Caco-2 (cell line): ENCODE data around the gene ERCC2. TPM values are rescaled to one million over a fixed set of nuclear protein-coding genes. Genes with fewer than 3 reads are reported as not detected.
A peak's percentile ranks its signal among the peaks of the same experiment; 100 is the strongest.

Source experiments
- BruUV-seq: library from RNA; stranded (reverse); fragments of 400-500 nt; replicated peaks from 2 replicates; lab custom pipeline; 2021; lab: Mats Ljungman, UMichigan
- CTCF ChIA-PET: fragments of 300-600 bp; sonication (Branson Sonifier 250); formaldehyde crosslinking; loops from one replicate; lab custom pipeline; 2022; ENCODE audit warnings: antibody characterized with exemption; lab: Charles Lee
- POLR2A ChIA-PET: fragments of 300-600 bp; sonication (Branson Sonifier 250); formaldehyde crosslinking; loops from one replicate; lab custom pipeline; 2022; ENCODE audit warnings: antibody characterized with exemption; lab: Charles Lee
- DNase-seq, 2 experiments: peaks; one replicate each; pipeline versions ENCODE4 v3.0.0 to v3.0.0-alpha.2; 2020 to 2022
- H3K27me3 ChIP-seq: replicated peaks from 2 replicates; pipeline ENCODE4 v1.6.0; 2011; ENCODE audit warnings: low read length; ENCODE audit not compliant: control insufficient read depth, insufficient read depth
- H3K36me3 ChIP-seq: 2 replicates; pipeline ENCODE4 v1.5.1; 2011; ENCODE audit warnings: low read length; ENCODE audit not compliant: control insufficient read depth, insufficient read depth
- H3K4me1 ChIP-seq: fragments of 250-450 bp; sonication (Bioruptor Pico); 2 replicates; pipeline ENCODE4 v1.5.1; 2020; ENCODE audit warnings: mild to moderate bottlenecking
- H3K4me3 ChIP-seq: 2 replicates; pipeline ENCODE4 v1.5.1; 2011; ENCODE audit warnings: low read depth, mild to moderate bottlenecking, control low read depth, low read length
- H3K9me3 ChIP-seq: fragments of 250-450 bp; sonication (Bioruptor Pico); 2 replicates; pipeline ENCODE4 v1.5.1; 2020; ENCODE audit warnings: mild to moderate bottlenecking, moderate library complexity
- H3K27ac Mint-ChIP-seq: one replicate; pipeline ENCODE4 v1.8.0; 2022; ENCODE audit warnings: mixed read lengths; ENCODE audit not compliant: unreplicated experiment
- H3K27me3 Mint-ChIP-seq: one replicate; pipeline ENCODE4 v1.8.0; 2022; ENCODE audit warnings: mixed read lengths; ENCODE audit not compliant: insufficient read depth, unreplicated experiment
- H3K36me3 Mint-ChIP-seq: one replicate; pipeline ENCODE4 v1.8.0; 2022; ENCODE audit warnings: mild to moderate bottlenecking, mixed read lengths; ENCODE audit not compliant: insufficient read depth, unreplicated experiment
- H3K4me1 Mint-ChIP-seq: one replicate; pipeline ENCODE4 v1.8.0; 2022; ENCODE audit warnings: low read depth, mixed read lengths; ENCODE audit not compliant: unreplicated experiment
- H3K4me3 Mint-ChIP-seq: one replicate; pipeline ENCODE4 v1.8.0; 2022; ENCODE audit warnings: mild to moderate bottlenecking, moderate library complexity, mixed read lengths; ENCODE audit not compliant: unreplicated experiment
- H3K9me3 Mint-ChIP-seq: one replicate; pipeline ENCODE4 v1.8.0; 2022; ENCODE audit warnings: mixed read lengths; ENCODE audit not compliant: unreplicated experiment
- intact Hi-C: fragments of 100-400 bp; cut with micrococcal nuclease; formaldehyde crosslinking; loops from one replicate; pipeline ENCODE4 v1.10.0; 2022; ENCODE audit not compliant: unreplicated experiment
- total RNA-seq: library from RNA; stranded (reverse); gene quantifications from 2 replicates; pipeline ENCODE4 v1.2.3, GENCODE V29; 2022
- TF ChIP-seq, protein P1 (sequence below), 2 experiments: fragments of 200-600 bp in 1 of 2; IDR thresholded peaks; 1 replicate in 1 of 2; 2 replicates in 1 of 2; pipeline versions ENCODE4 v1.5.1 to v1.8.0; 2011 to 2022; ENCODE audit warnings: antibody characterized with exemption in 1 of 2, control low read depth in 1 of 2, inconsistent platforms in 1 of 2, low read depth in 1 of 2, low read length in 1 of 2, mild to moderate bottlenecking in 1 of 2, moderate library complexity in 1 of 2; ENCODE audit not compliant: insufficient read depth in 1 of 2, severe bottlenecking in 1 of 2, unreplicated experiment in 1 of 2

Gene ERCC2
- total RNA-seq, 1 experiment from 2014 or later = 86.8 TPM

DNA sequence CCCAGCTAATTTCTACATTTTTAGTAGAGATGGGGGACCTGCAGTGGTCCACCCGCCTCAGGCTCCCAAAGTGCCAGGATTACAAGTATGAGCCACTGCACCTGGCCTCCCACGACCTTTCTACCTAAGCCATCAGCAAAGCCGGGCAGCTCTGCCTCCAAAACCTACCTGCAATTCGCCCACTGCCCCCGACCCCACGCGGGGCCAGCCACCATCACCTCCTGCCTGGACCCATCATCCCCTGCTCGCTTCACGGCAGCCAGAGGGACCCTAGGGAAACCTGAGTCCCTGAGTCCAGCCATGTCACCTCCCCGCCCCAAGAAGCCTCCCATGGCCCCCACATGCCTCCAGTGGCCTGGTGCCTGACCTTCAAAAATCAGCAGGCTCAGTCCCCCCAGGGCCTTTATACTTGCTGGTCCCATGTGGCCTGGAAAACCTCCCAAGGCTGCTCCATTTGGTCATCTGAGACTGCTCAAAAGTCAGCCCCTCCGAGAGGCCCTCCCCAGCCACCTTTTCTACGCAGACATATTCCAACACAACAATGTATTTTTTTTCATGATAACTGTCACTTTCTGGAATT lies 12.1 kb downstream of the ERCC2 start:
- H3K27me3 Mint-ChIP-seq = no peaks in the 10 kb centered on the region
- H3K9me3 ChIP-seq = no peaks in the 10 kb centered on the region
- TF ChIP-seq, protein P1, sequence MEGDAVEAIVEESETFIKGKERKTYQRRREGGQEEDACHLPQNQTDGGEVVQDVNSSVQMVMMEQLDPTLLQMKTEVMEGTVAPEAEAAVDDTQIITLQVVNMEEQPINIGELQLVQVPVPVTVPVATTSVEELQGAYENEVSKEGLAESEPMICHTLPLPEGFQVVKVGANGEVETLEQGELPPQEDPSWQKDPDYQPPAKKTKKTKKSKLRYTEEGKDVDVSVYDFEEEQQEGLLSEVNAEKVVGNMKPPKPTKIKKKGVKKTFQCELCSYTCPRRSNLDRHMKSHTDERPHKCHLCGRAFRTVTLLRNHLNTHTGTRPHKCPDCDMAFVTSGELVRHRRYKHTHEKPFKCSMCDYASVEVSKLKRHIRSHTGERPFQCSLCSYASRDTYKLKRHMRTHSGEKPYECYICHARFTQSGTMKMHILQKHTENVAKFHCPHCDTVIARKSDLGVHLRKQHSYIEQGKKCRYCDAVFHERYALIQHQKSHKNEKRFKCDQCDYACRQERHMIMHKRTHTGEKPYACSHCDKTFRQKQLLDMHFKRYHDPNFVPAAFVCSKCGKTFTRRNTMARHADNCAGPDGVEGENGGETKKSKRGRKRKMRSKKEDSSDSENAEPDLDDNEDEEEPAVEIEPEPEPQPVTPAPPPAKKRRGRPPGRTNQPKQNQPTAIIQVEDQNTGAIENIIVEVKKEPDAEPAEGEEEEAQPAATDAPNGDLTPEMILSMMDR (IDR thresholded peaks at IDR 0.05; ENCODE audit: insufficient read depth in 1 of 2, low read depth in 1 of 2, low read length in 1 of 2, severe bottlenecking in 1 of 2, unreplicated experiment in 1 of 2) = no peak
- no peak for DNase-seq
- peaks cover 1% of the 10 kb centered on the region for H3K36me3 ChIP-seq
- H3K4me3 Mint-ChIP-seq = no peak overlapping the region
- H3K9me3 Mint-ChIP-seq = no peaks in the 10 kb centered on the region
- BruUV-seq = no TSS peak
- no peaks in the 10 kb centered on the region for H3K27me3 ChIP-seq
- intact Hi-C loops = no loop called here
- peaks cover 68% of the 10 kb centered on the region for H3K36me3 Mint-ChIP-seq
- H3K4me3 ChIP-seq = no peak overlapping the region
- ChIA-PET CTCF (no interaction called here), POLR2A (no interaction called here)
- H3K4me1 ChIP-seq = no peaks in the 10 kb centered on the region
- H3K27ac Mint-ChIP-seq = peak overlapping the region; percentile 22
- H3K4me1 Mint-ChIP-seq = no peaks in the 10 kb centered on the region

- no peak overlapping the region for H3K4me3 Mint-ChIP-seq
- H3K36me3 Mint-ChIP-seq = peaks cover 74% of the 10 kb centered on the region
- no TSS peak for BruUV-seq
- H3K4me3 ChIP-seq = no peak overlapping the region
- H3K36me3 ChIP-seq = peaks cover 1% of the 10 kb centered on the region
- TF ChIP-seq, protein P1 (IDR thresholded peaks at IDR 0.05; ENCODE audit: insufficient read depth in 1 of 2, low read depth in 1 of 2, low read length in 1 of 2, severe bottlenecking in 1 of 2, unreplicated experiment in 1 of 2) = no peak
- POLR2A ChIA-PET = no interaction called here
- no peaks in the 10 kb centered on the region for H3K27me3 ChIP-seq
- DNase-seq = no peak
- H3K27me3 Mint-ChIP-seq = no peaks in the 10 kb centered on the region
- CTCF ChIA-PET = no interaction called here
- intact Hi-C loops = no loop called here
- H3K27ac Mint-ChIP-seq = peak overlapping the region; percentile 22
- no peaks in the 10 kb centered on the region for H3K9me3 ChIP-seq
- H3K4me1 ChIP-seq = no peaks in the 10 kb centered on the region
- H3K4me1 Mint-ChIP-seq = no peaks in the 10 kb centered on the region
- no peaks in the 10 kb centered on the region for H3K9me3 Mint-ChIP-seq
Observed at GRCh38 chr19:45357445-45357783, 13.0 kb downstream of the ERCC2 start.

DNA sequence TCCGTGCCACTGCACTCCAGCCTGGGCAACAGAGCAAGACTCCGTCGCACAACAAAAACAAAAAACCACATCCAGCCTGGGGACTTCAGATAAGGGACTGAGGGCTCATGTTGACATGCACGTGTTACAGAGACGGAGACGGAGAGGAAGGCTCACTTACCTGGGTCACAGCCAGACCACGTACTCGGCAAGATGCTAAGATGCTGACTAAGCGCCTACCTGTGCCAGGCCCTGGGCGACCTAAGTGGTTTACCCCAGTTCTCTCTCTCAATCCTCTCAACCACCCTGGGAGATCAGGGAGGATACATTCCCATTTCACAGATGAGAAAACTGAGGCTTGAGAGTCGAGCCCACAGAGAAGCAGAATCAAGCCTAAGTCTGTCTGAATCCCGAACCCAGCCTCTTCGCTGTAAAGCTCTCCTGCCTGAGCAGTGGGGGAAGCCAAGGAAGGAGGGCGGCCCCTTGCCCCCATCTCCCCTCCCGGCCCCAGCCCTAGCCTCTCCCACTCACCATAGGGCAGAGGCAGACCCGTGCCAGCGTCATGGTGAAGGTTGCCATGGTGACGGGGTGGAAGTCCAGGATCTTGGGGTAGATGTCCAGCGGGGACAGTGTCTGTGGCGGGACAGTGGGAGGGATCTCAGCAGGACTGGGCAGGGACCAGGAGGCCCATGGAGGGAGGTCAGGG lies 13.5 kb downstream of the ERCC2 start:
- DNase-seq = no peak
- Histone ChIP-seq H3K27me3 (no peaks in the 10 kb centered on the region), H3K9me3 (no peaks in the 10 kb centered on the region), H3K36me3 (peaks cover 1% of the 10 kb centered on the region), H3K4me1 (no peaks in the 10 kb centered on the region), H3K4me3 (no peak overlapping the region)
- BruUV-seq = no TSS peak
- ChIA-PET CTCF (no interaction called here), POLR2A (no interaction called here)
- Mint-ChIP-seq H3K4me1 (no peaks in the 10 kb centered on the region), H3K27me3 (no peaks in the 10 kb centered on the region), H3K4me3 (no peak overlapping the region), H3K36me3 (peaks cover 74% of the 10 kb centered on the region), H3K27ac (no peak overlapping the region), H3K9me3 (no peaks in the 10 kb centered on the region)
- TF ChIP-seq, protein P1 (IDR thresholded peaks at IDR 0.05; ENCODE audit: insufficient read depth in 1 of 2, low read depth in 1 of 2, low read length in 1 of 2, severe bottlenecking in 1 of 2, unreplicated experiment in 1 of 2) = no peak
- intact Hi-C loops = no loop called here
